Activated naive CD4-positive, alpha-beta T cell treated with anti-CD3 and anti-CD28 coated beads, Interleukin-2, amount 50 U/mL, for 72 hours (primary cell): ENCODE data around the gene PLPP4. TPM values are rescaled to one million over a fixed set of nuclear protein-coding genes. Genes with fewer than 3 reads are reported as not detected.

ENCODE experiments used
- ATAC-seq, 2 donors: fragments of 150-1000 bp; cut with Tn5 transposase; 2 replicates each; pipeline ENCODE4 v1.10.0; 2021; ENCODE audit warnings: mild to moderate bottlenecking in 2 of 2, moderate library complexity in 2 of 2
- DNase-seq, 2 donors: peaks; one replicate each; pipeline ENCODE4 v3.0.0; 2021 to 2022; ENCODE audit warnings: low spot score in 2 of 2
- H3K27ac Mint-ChIP-seq, 2 donors: one replicate each; pipeline ENCODE4 v1.8.0; 2022; ENCODE audit warnings: mild to moderate bottlenecking in 2 of 2, mixed read lengths in 2 of 2
- H3K36me3 Mint-ChIP-seq, 2 donors: one replicate each; pipeline ENCODE4 v1.8.0; 2022; ENCODE audit warnings: mixed read lengths in 2 of 2
- H3K9me3 Mint-ChIP-seq, 2 donors: one replicate each; pipeline ENCODE4 v1.8.0; 2022; ENCODE audit warnings: mixed read lengths in 2 of 2
- total RNA-seq, 2 donors: library from RNA; stranded (reverse); gene quantifications; one replicate each; pipeline ENCODE4 v1.2.3, GENCODE V29; 2022

PLPP4 gene
- total RNA-seq, 2 donors from 2014 or later: not detected

DNA sequence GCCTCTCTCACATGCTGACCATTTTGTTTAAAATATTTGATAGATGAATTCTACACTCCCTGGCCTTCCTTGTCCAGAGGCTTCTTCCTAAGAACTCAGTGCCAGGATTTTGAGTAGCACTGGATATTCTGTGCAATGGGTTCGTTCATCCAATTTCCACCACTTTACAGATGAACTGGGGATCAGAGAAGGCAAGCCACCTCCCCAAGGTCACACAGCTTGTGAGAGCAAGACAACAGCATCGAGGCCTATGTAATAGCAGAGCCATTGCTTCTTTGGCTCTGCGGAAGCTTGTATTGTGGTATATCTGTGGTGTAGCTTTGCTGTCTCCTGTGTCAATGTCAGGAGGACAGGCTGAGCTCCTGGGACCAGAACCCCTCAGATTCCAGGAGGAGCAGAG is 140.9 kb downstream of the PLPP4 start:
- Mint-ChIP-seq H3K36me3 (no peaks in the 10 kb centered on the region), H3K9me3 (no peaks in the 10 kb centered on the region), H3K27ac (no peak overlapping the region)
- no peak for DNase-seq
- ATAC-seq: no peak

DNA sequence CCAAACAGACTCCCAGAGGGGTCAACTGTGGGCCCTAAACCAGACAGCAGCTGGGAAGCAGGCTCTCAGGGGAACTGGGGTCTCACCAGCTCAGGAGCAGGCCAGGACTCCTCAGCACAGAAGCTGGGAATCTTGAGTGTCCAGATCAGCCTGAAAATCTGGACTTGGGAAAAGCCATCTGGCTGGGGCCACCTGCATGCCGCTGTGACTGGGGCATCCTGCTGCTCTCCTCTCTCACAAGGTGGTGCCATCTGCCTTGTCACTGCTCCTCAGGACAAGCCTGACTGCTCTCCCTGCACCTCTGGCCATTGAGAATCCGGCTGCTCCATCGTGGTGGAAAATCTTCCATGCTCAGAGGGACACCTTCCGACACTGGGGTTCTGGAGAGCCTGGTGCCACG is 141.4 kb downstream of the PLPP4 start:
- Mint-ChIP-seq H3K9me3 (no peaks in the 10 kb centered on the region), H3K27ac (no peak overlapping the region), H3K36me3 (no peaks in the 10 kb centered on the region)
- ATAC-seq (no peak), DNase-seq (no peak)

DNA sequence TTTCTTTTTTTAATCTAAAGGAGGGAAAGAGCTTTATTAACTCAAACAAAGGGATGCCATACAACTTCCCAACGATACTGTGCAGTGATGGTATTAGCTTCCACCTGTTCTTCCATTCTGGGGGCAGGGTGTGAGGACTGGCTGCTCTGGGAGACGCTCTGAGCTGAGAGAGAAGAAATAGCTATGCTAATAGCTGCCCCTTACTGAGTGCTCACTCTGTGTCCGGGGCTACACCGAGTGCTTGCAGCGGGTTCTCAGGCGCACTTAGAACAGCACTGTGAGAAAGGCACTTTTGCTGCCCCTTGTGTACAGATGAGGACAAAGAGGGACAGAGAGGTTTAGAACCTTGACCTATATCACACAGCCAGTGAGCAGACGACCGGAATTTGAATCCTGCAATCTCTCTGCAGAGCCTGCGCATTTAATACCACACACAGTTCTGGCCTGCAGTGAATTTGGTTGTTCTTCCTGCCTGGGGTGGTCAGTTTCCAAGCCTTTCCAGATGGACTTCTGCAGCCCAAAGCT is 142.2 kb downstream of the PLPP4 start:
- no peak for DNase-seq
- H3K9me3 Mint-ChIP-seq: no peaks in the 10 kb centered on the region
- no peak for ATAC-seq
- no peak overlapping the region for H3K27ac Mint-ChIP-seq
- no peaks in the 10 kb centered on the region for H3K36me3 Mint-ChIP-seq

DNA sequence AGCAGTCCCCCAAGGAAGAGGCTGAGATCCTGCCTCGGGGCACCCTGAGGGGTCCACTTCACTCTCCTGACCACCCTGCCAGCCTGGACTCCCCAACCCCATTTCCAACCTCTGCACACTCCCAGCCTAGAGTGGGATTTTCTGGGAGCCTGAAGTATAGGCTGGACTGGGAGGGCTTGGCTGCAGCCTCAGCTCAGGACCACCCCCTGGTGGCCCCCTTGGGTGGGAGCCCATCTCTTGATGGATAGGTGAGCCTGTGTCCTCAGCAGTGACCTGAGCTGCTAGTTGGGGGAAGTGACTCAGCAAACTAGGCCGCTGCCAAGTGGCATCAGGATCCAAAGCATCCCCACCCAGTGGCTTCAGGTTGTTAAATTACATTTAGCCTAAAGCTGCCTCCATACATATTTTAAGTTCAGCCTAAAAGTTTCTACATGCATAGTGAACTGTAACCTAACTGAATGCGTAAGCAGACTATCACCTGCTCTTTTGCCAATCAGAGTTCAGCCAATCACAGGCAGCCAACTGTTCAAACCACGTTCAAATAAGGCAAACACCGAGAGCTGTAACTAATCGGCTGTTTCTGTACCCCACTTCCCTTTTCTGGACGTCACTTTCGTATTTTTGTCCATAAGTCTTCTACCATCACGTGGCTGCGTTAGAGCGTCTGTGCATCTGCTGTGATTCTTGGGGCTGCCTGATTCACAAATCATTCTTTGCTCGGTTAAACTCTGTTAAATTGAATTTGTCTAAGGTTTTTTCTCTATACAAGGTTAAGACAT is 144.0 kb downstream of the PLPP4 start:
- Mint-ChIP-seq H3K9me3 (no peaks in the 10 kb centered on the region), H3K36me3 (no peaks in the 10 kb centered on the region), H3K27ac (no peak overlapping the region)
- no peak for ATAC-seq
- DNase-seq: no peak

DNA sequence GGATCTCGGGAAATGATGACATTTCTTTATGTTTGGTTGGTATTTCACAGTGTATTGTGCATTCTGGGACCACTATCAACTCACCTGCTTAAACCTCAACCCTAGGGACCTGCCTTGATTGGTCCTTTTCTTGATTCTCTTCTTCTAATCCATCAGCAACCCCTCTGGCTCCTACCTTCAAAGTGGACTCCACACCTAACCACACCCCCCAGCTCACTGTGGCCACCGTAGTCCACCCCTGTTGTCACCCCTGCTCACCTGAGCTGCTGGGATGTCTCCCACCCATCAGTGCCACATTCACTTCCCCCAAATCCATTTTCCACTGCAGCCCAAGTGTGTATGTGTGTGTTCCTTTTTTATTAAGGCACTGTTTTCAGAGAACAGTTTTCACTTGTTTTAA is 145.0 kb downstream of the PLPP4 start:
- Mint-ChIP-seq H3K36me3 (no peaks in the 10 kb centered on the region), H3K9me3 (no peaks in the 10 kb centered on the region), H3K27ac (no peak overlapping the region)
- ATAC-seq: no peak
- no peak for DNase-seq

DNA sequence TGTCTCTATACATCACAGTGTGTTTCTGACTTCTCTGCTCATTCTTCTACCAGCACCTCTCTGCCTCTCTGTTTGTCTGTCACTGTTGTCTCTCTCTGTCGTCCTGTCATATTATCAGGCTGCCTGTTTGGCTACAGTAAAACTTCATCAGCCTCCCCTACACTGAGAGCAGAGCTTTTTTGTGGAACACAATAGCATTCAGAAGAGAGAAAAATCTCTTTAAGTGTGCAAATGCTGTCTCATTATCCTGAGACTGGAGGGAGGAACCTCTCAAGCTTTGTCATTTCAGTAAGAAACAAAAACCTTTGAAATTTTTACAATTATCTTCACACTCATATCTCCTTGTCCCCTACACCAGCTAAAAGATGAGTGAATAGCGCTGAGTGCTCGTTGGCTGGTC is 148.4 kb downstream of the PLPP4 start:
- H3K27ac Mint-ChIP-seq: no peak overlapping the region
- H3K36me3 Mint-ChIP-seq: no peaks in the 10 kb centered on the region
- ATAC-seq (no peak), DNase-seq (no peak)
- H3K9me3 Mint-ChIP-seq: peaks cover 0 to 4% of the 10 kb centered on the region in 2 donors

DNA sequence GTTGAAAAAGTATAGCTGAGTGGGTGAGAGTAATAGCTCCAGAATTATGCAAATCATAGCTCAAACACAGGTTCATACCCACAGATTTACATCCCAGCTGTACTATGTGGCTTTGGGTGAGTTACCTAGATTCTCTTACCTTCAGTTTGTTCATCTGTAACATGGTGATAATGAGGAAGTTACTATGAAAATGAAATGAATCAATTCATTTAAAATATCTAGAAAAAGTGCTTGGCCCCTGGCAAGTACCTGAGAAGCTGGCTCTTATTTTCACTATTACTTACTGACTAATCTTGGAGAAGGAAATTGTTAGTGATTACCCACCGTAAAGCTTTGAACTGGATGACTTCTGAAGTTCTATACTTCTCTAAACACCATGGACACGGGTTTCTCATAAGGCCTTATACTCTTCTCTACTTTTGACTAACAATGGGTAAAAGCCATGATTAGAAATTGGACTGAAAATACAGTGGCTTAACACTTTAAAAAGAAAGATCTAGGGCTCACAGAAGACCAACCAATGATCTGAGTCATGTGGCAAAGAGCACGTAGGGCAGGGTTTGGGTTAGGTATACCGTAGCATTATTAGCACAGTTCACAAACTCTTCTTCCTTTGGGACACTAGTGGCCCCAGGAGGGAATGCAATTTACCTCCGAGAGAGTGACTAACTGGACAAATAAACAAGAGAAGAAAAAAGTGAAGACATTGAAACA is 149.2 kb downstream of the PLPP4 start:
- Mint-ChIP-seq H3K36me3 (no peaks in the 10 kb centered on the region), H3K9me3 (peaks cover 0 to 4% of the 10 kb centered on the region in 2 donors), H3K27ac (no peak overlapping the region)
- DNase-seq (no peak), ATAC-seq (peak in 1 of 2 donors; percentile 81)

DNA sequence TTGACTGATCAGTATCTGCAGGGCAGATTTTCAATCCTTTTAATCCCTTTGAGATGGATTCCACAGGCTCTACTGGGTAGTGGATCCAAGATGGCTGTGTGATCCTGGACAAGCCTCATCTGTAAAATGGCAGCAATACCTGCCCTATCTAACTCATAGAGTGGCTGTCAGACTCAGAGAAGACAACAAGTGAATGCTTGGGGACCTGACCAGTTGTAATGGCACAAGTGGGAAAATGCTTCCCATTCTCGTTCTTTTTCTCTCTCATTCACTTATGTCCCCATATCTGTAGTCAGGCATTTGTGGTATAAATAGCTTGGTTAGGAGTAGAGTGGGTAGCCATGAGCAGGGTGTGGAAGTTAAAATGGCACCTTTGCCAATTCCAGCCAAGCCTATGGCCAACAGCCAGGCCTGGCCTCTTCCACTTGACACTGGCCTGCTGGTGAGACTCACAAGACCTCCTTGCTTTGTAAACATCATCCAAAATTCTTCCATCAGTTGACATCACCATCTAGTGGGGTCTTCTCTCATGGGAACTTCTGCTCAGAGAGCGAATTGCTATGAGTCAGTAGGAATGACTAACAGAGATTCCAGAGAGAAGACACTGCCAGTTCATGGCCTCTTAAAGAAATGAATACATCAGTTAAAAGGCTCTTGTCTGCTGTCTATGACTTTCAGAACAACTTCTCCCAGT is 150.1 kb downstream of the PLPP4 start:
- ATAC-seq: peak in 1 of 2 donors; percentile 67
- H3K27ac Mint-ChIP-seq: peak overlapping the region in 1 of 2 donors; percentile 78
- no peaks in the 10 kb centered on the region for H3K36me3 Mint-ChIP-seq
- DNase-seq: no peak
- H3K9me3 Mint-ChIP-seq: peaks cover 0 to 4% of the 10 kb centered on the region in 2 donors

DNA sequence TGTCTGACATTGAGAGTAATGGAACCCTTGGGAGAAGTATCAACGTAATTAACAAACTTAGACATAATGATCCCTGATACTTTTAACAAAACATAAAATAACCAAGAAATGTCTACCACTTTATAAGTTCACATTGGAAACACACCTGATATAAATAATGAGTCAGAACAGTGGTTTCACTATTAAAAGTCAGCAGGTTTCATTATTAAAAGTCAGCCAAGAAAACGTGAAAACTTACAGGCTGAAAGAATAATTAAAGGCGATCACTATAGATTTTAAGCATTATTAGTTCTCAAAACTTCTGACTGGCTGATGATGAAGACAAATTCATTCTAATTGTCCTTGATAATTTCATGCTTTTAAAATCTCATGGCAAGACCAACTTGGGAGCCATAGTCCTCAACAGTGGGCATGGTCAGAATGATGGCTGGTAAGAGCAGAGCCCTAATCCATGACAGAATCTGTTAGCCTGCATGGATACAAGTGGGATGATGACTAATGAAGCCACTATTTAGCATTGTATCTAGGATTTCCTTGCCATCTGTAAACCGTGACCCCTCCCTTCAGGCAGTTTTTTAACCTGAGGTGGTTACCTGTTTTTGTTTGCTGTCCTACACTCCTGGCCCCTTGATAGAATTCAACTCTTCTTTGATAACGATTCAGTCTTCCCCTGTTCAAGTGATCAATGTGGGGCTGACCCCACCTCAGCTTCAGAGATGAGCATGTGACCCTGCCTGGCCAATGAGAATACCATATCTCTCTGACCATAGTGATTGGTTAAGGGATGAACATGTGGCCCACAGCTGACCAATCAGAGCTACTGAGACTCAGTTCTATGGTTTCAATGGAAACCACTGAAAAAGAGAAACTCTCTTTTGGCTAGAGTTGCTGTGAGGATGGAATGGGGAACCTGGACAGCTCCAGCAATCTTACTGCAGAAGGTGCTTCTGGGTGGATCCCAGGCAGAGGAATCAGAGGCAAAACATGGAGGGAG is 151.0 kb downstream of the PLPP4 start:
- Mint-ChIP-seq H3K27ac (peak overlapping the region in 1 of 2 donors; percentile 78), H3K9me3 (peaks cover 0 to 4% of the 10 kb centered on the region in 2 donors), H3K36me3 (no peaks in the 10 kb centered on the region)
- DNase-seq: no peak
- ATAC-seq: no peak

DNA sequence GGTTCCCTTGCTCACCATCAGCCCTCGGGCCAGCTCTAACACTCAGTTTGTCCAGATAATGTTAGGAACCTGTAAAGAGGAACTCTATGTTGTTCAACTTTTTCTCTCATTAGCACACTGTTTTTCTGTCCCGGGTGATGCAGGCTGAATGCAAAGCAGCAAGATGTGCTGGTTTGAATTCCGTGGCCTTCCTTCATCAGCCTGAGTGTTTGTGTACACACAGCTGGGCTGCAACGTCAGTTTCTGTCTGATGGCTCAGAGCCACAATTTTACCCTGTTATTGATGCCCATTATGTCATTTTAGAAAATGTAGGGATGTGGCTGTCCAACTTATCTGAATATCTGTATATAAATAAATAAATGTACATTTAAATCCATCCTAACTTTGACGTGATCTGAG is 152.0 kb downstream of the PLPP4 start:
- Mint-ChIP-seq H3K36me3 (no peaks in the 10 kb centered on the region), H3K9me3 (peaks cover 0 to 4% of the 10 kb centered on the region in 2 donors), H3K27ac (no peak overlapping the region)
- ATAC-seq (no peak), DNase-seq (no peak)

DNA sequence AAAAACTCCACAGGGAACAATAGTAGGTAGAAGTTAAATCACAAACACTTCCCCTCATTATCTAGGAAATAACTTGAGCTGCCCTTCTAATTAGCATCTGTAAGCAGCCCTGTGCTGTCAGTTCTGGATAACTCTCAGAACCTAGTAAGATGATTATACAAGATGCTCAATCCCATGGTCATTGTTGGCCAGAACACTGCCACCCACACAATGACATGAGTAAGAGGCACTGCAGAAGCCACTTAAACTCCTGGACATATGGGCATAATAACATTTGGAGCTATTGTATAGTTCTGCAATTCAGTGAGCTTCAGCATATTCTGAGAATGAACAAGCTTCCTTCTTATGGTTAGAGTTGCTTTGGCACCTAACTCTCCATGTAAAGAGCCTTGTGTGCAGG is 153.8 kb downstream of the PLPP4 start:
- peaks cover 0 to 4% of the 10 kb centered on the region in 2 donors for H3K9me3 Mint-ChIP-seq
- H3K27ac Mint-ChIP-seq: no peak overlapping the region
- DNase-seq (no peak), ATAC-seq (no peak)
- no peaks in the 10 kb centered on the region for H3K36me3 Mint-ChIP-seq

DNA sequence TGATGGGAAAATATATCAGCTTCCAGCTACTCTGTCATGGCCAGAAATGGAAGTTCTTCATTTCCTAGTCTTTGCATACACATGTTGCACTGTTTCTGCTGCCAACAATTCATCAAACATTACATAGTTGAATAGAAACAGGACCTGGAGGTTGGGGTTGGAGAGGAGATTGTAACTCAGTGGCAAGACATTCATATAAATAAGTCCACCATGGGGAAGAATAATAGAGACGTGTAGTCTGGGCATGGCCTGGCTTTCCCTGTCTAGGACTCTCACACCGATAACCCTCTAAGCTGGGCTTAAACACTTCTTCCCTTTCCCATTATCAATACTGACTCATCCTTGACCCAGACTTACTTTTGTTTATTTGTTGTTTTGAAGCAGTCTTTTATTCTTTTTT is 155.7 kb downstream of the PLPP4 start:
- no peak for DNase-seq
- H3K36me3 Mint-ChIP-seq: no peaks in the 10 kb centered on the region
- H3K27ac Mint-ChIP-seq: no peak overlapping the region
- peaks cover 7 to 8% of the 10 kb centered on the region in 2 donors for H3K9me3 Mint-ChIP-seq
- ATAC-seq: no peak

DNA sequence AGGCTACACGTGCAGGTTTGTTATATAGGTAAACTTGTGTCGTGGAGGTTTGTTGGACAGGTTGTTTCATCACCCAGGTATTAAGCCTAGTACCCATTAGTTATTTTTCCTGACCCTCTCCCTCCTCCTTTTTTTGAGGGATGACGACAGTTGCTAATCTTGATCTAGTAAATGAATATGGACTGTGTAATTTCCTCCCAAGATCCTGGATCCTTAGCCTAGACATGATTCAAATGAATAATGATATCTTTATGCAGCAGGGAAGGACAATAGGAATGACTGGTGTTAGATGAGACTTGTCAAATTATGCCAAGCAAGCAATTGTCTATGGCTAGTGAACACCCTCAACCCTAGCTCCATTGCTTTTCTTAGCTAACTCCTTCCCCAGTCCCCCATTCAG is 156.2 kb downstream of the PLPP4 start:
- no peak for ATAC-seq
- no peaks in the 10 kb centered on the region for H3K36me3 Mint-ChIP-seq
- H3K27ac Mint-ChIP-seq: no peak overlapping the region
- peaks cover 6 to 10% of the 10 kb centered on the region in 2 donors for H3K9me3 Mint-ChIP-seq
- no peak for DNase-seq

DNA sequence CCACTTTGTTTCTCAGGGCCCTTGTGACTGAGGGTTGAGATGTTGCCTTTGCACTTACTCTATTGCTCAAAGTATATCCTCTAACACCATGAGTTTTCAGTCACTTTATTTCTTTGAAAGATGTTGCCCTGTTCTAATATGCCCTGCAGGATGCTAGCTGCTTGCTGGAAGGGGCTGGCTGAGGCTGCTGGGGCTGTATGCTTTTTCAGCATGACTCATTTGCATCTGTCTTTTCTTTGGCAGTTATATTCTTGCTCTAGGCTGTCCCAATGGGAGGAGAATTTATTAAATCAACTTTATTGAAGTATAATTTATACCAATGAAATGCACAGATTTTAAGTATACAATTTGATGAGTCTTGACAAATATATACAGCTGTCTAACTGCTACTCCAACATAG is 157.7 kb downstream of the PLPP4 start:
- no peak overlapping the region for H3K27ac Mint-ChIP-seq
- ATAC-seq: no peak
- no peaks in the 10 kb centered on the region for H3K36me3 Mint-ChIP-seq
- DNase-seq: no peak
- H3K9me3 Mint-ChIP-seq: peaks cover 4 to 10% of the 10 kb centered on the region in 2 donors

DNA sequence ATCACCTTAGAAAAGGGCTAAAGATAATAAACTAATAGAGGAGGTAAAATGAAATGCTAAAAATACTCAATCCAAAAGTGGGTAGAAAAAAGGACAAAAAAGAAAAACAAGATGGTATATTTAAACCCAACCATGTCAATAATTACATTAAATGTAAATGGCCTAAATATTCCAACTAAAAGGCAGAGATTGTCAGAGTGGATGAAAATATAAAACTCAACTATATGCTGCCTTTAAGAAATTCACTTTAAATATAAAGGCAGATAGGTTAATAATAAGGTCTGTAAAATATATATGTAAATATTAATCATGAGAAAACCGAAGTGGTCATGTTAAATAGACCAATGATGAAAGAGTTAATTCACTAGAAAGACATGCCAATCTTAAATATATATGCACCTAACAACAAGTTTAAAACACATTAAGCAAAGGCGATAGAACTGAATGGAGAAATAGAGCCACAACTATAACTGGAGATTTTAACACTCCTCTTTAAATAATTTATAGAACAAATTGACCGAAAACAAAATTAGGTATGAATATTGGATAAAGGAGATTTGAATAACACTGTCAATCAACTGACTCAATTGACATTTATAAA is 159.4 kb downstream of the PLPP4 start:
- Mint-ChIP-seq H3K36me3 (no peaks in the 10 kb centered on the region), H3K27ac (no peak overlapping the region), H3K9me3 (peaks cover 12 to 20% of the 10 kb centered on the region in 2 donors)
- ATAC-seq (no peak), DNase-seq (no peak)

DNA sequence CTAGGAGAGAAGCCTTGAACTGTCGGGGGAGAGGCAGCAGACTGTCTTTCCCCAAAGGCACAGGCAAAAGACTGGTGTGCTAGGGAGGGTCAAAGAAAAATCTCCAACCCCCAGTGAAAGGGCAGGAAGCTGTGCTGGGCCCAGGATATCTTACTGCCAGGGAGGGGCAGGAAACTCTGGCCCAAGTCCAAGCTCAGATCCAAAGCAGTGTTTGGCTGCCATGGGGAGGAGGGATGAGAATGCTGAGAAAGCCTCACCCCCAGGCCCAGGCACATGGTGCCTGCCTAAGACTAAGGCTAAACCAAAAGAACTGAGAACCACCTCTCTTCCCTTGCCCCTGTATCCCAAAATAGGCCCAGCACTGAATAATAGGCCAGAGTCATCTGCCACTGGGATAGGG is 171.2 kb downstream of the PLPP4 start:
- Mint-ChIP-seq H3K9me3 (peaks cover 8 to 9% of the 10 kb centered on the region in 2 donors), H3K36me3 (no peaks in the 10 kb centered on the region), H3K27ac (no peak overlapping the region)
- ATAC-seq (no peak), DNase-seq (no peak)
